Right renal cortex interstitium (tissue), 3 donors: ENCODE measurements around the gene RNF14. TPM values are rescaled to one million over a fixed set of nuclear protein-coding genes. Genes with fewer than 3 reads are reported as not detected.

Source experiments
- polyA plus RNA-seq, 3 donors: library from polyadenylated mRNA; unstranded; fragments of 120-200 nt; gene quantifications; one replicate each; pipeline ENCODE4 v1.2.1, GENCODE V29; 2013; ENCODE audit not compliant: insufficient read length in 3 of 3

Gene RNF14
- polyA plus RNA-seq, 3 donors: 64.3 to 69.5 (median 67.9) TPM

Other genes with a start within 250 kb of the RNF14 start
- 10 to 100 TPM; 26.6 to 27.6 (median 26.6) TPM for gene PCDH1, start 90.7 kb upstream of the RNF14 start, polyA plus RNA-seq
- 100 to 1,000 TPM in 2 of 3 donors, 10 to 100 TPM in 1; 97.0 to 116 (median 115) TPM for gene DELE1, start 45.2 kb upstream of the RNF14 start, polyA plus RNA-seq
- 10 to 100 TPM; 16.1 to 17.0 (median 16.9) TPM for gene PCDH12, start 10.9 kb upstream of the RNF14 start, polyA plus RNA-seq
- gene GNPDA1, start 43.9 kb downstream of the RNF14 start, polyA plus RNA-seq: 10 to 100 TPM; 61.5 to 68.6 (median 66.7) TPM
- gene NDFIP1, start 139.7 kb downstream of the RNF14 start, polyA plus RNA-seq: 100 to 1,000 TPM; 135 to 146 (median 142) TPM